Epithelial cell of prostate (primary cell): ENCODE data around the gene SBNO2.
A peak's percentile ranks its signal among the peaks of the same experiment; 100 is the strongest.

Experiments used
- DNase-seq: peaks from one replicate; pipeline ENCODE4 v3.0.0-alpha.2; 2011; ENCODE audit warnings: low read depth, low spot score
- H3K27ac ChIP-seq: fragments of 450-650 bp; 2 replicates; pipeline ENCODE4 v1.5.1; 2017; ENCODE audit warnings: mild to moderate bottlenecking

The SBNO2 gene, protein sequence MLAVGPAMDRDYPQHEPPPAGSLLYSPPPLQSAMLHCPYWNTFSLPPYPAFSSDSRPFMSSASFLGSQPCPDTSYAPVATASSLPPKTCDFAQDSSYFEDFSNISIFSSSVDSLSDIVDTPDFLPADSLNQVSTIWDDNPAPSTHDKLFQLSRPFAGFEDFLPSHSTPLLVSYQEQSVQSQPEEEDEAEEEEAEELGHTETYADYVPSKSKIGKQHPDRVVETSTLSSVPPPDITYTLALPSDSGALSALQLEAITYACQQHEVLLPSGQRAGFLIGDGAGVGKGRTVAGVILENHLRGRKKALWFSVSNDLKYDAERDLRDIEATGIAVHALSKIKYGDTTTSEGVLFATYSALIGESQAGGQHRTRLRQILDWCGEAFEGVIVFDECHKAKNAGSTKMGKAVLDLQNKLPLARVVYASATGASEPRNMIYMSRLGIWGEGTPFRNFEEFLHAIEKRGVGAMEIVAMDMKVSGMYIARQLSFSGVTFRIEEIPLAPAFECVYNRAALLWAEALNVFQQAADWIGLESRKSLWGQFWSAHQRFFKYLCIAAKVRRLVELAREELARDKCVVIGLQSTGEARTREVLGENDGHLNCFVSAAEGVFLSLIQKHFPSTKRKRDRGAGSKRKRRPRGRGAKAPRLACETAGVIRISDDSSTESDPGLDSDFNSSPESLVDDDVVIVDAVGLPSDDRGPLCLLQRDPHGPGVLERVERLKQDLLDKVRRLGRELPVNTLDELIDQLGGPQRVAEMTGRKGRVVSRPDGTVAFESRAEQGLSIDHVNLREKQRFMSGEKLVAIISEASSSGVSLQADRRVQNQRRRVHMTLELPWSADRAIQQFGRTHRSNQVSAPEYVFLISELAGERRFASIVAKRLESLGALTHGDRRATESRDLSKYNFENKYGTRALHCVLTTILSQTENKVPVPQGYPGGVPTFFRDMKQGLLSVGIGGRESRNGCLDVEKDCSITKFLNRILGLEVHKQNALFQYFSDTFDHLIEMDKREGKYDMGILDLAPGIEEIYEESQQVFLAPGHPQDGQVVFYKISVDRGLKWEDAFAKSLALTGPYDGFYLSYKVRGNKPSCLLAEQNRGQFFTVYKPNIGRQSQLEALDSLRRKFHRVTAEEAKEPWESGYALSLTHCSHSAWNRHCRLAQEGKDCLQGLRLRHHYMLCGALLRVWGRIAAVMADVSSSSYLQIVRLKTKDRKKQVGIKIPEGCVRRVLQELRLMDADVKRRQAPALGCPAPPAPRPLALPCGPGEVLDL (N-terminal part only)

DNA sequence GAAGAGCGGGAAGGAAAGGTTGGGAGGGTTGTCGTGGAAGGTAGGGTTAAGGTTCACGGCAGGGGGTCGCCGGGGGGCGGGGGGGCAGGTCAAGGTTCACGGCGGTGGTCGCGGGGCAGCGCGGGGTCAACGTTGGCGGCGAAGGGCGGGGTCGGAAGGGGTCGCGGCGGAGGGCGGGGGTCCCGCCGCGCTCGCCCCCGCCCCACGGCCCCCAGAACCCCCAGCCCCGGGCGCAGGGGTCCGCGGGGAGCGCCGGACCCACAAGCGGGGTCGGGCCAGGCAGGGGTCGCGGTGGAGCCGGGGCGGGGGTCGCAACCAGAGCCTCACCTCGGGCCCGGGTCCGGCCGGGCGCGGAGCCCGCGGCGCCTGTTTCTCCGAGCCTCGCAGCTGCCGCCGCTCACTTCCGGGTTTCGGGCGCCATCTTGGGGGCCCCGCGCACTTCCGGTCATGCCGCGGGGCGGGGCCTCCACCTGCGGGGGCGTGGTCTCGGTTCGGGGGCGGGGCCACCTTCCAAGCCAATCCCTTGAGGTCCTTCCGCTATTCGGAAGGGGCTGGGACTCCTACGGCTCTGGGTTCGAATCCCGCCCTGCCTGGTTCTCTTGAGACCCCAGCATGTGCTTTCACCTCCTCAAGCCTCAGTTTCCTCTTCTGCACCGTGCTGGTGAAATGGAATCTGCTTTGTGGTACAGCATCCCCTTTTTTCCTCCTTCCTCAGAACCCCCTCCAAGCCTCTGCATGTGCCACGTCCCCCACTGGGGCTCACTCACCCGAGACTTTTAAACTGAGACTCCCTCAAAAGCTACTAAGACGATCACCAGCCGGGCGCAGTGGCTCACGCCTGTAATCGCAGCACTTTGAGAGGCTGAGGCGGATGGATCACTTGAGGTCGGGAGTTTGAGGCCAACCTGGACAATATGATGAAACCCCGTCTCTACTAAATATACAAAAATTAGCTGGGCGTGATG is at the start of gene SBNO2:
TSS of gene SBNO2 (minus strand) at position 424 of the 965 bp plus-strand sequence. CDS start 19,992 bp downstream, outside the sequence.
- peak within 1 kb of the TSS; percentile 97 for H3K27ac ChIP-seq
- no peak for DNase-seq

DNA sequence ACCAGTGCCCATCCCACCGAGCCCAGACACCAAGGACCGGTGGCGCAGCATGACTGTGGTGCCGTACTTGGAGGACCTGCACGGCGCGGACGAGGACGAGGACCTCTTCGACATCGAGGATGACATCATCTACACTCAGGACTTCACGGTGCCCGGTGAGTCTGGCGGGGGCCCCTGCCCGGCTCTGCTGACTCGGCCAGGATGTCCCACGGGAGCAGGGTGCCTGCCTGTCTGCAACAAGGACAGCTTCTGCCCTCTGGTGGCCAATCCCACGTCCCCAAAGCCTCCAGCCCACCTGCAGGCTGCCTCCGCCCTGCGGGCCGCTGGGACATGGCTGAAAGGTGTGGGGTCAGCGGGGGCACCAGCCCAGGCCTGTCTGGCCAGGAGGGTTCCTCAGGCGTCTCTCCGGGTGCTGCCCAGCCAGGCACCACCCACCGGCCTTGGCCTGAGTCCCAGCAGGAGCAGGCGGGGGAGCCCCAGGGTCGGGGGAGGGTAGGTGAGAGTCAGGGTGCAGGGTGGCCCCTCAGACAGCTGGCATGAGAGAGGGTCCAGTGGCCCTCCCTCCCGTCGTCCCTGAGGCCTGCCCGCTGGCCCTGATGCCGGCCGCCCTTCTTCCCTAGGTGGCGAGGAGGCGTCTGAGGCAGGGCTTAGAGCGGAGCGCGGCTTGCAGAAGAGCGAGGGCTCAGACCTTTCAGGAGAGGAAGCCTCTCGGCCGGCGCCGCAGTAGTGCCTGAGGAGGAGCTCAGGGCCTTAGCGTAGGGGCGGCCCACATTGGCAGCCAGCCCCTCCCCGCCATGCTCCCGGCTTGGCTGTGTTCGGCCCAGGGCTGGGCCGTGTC is 49.2 kb upstream of the SBNO2 start:
- no peak overlapping the region for H3K27ac ChIP-seq
- DNase-seq: no peak

DNA sequence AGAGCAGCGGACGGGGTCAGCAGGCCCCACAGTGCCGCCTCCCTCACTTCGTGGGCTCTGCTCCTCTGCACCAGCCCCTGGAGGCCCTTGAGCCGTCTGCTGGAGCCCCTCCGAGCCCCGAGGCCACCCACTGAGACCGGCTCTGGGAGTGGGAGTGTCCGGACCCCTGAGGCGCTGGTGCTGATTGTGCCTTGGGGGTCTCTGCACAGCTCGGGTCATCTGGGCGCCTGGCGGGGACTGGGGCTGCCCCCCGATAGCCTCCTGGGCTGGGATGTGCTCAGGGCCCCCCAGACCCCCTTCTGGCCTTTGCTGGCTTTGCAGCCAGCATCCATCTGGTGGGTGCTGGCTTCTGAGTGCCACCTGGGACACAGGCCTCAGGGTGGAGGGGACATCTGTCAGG is 48.3 kb upstream of the SBNO2 start:
- no peak overlapping the region for H3K27ac ChIP-seq
- no peak for DNase-seq

DNA sequence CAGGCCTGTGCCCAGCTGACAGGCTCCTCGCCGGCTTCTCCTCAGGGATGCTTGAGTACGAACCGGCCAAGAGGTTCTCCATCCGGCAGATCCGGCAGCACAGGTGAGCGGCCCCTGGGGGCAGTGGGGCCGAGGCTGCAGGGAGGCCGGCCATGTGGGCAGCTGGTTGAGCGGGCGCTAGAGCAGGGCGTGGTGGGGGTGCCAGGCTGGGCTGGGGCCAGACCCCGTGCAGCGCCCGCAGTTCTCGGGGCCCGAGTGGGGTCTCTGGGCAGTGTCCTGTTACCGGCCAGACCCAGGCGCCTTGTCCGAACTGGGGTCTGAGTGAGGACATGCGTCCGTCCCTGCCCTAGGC is 47.8 kb upstream of the SBNO2 start:
- no peak for DNase-seq
- H3K27ac ChIP-seq: no peak overlapping the region

DNA sequence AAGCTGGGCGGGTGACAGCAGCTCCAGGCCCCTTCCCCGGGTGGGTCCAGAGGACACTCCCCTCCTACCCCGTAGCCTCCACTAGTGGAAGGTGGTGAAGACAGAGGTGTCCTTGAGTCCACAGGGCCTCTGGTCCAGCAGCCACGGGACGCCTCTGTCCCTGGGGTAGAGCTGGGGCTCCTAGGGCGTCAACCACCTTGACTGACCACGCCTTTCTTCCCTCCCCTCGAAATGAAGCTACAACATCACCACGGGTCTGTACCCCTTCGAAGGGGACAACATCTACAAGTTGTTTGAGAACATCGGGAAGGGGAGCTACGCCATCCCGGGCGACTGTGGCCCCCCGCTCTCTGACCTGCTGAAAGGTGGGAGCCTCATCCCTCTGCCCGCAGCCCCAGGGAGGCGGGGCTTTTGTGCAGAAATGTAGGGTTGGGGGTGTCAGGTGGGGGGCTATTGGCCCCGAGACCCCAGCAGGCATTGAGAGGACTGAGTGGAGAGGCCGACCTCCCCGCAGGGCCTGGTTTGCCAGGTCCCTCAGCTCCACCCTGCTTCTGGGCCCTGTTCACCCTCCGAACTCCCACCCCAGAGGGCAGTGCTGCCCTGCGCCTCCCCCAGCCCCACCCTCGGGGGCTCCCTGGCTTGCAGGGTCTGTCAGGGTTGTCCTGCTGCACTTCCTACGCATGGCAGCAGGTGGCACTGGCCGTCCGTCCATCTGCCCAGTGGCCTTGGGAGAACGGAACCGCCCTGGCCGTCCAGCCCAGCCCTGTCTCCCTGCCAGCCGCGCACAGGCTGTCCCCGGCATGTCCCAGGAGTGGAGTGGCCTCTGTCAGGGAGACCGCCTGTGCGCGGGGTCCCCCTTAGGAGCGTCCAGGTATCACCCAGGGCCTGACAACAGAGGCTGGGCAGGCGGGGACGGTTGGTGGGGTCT is 47.2 kb upstream of the SBNO2 start:
- DNase-seq: no peak
- no peak overlapping the region for H3K27ac ChIP-seq

DNA sequence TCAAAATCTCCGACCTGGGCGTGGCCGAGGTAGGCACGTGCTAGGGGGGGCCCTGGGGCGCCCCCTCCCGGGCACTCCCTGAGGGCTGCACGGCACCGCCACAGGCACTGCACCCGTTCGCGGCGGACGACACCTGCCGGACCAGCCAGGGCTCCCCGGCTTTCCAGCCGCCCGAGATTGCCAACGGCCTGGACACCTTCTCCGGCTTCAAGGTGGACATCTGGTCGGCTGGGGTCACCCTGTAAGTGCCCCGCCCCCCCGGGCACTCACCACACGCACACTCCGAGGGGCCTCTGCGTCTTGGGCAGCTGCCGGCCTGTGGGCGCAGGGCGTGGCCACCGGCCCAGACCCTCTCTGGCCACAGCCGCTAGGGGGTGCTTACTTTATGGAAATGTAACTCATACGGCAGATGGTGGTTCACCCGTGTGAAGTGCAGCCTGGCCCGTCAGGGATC is 46.4 kb upstream of the SBNO2 start:
- no peak overlapping the region for H3K27ac ChIP-seq
- no peak for DNase-seq

DNA sequence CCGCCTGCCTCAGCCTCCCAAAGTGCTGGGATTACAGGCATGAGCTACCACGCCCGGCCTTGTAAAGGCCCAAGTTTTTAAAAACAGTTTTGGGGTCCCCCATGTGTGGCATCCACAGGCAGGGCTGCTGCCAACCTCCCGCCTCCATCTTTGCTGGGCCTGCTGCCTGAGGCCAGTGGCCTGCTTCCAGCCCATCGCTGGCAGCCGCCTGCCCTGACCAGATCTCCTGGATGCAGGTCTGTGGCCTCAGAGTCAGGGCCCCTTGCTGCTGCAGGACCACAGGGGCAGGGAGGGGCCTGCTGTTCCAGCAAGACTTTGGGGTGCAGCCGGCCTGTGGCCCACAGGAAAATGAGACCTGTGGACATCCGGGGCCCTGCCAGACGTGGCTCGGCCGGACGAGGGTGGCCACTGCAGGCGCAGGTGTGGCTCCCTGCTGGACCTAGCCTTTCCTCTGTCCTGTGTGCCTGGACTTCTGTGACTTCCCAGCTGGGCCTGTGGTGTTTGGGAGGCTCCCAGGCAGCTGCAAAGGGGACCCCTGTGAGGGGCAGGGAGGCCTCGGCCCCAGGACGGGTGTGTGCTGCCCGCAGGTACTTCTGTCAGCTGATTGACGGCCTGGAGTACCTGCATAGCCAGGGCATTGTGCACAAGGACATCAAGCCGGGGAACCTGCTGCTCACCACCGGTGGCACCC is 45.9 kb upstream of the SBNO2 start:
- DNase-seq: no peak
- H3K27ac ChIP-seq: no peak overlapping the region

DNA sequence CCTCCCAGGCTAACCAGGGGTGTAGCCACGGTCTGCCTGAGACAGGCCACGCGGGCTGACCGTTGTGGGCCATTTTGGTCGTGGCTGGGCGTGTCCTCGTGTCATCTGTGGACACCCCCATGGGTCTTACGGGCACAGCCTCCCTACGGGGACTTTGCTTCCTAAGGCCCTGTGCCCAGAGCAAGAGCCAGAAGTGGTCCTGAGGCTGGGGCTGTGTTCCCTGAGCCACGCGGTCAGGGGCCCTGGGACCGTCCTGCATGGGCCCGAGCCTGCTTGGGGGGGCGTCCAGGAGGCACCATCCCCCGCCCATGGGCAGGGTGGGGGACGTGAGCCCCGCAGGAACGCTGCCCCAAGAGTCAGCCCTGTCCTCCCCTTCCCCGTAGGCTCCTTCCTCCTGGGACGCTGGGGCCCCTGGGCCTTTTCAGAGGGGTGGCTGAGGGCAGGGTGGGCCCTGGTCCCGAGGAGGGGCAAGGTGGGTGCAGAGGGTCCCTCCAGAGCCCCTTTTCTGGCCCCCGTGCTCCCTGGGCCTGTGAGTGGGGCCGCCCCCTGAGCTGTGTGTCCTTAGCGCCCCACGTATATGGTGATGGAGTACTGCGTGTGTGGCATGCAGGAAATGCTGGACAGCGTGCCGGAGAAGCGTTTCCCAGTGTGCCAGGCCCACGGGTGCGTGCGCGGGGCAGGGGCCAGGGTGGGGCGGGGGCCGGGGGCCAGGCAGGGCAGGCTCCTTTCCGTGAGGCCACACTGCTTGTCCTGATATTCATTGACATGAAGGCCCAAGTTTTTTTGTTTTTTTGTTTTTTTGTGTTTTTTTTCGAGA is 44.9 kb upstream of the SBNO2 start:
- DNase-seq: no peak
- no peak overlapping the region for H3K27ac ChIP-seq

DNA sequence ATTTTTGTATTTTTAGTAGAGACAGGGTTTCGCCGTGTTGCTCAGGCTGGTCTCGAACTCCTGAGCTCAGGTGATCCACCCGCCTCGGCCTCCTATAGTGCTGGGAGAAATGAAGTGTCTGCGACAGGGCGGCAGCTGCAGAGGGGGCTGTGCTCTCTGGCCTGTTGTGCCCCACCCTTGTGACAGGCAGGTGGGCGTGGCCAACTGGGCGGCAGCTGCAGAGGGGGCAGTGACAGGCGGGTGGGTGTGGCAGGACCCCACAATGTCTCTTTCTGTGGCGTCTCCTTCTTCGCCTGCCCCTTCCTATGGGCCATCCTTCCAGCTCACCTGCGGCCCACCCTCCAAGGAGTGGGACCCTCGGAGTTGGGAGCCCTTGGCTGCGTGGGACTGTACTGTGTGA is 43.3 kb upstream of the SBNO2 start:
- no peak overlapping the region for H3K27ac ChIP-seq
- DNase-seq: no peak

DNA sequence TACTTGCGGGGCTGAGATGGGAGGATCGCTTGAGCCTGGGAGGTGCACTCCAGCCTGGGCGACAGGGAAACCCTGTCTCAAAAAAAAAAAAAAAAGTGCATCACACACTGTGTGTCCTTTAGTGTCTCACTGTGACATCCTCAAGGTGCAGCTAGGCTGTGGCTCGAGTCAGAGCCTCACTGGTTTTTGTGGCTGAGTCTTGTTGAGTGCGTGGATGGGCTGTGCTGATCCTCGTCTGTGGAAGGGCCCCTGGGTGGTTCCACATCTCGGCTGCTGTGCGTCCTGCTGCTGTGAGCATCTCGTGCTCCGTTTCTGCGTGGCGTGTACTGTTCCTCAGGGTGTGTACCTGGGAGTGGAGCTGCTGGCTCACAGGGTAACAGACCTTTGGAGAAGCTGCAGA is 42.7 kb upstream of the SBNO2 start:
- H3K27ac ChIP-seq: peak overlapping the region; percentile 97
- DNase-seq: no peak

DNA sequence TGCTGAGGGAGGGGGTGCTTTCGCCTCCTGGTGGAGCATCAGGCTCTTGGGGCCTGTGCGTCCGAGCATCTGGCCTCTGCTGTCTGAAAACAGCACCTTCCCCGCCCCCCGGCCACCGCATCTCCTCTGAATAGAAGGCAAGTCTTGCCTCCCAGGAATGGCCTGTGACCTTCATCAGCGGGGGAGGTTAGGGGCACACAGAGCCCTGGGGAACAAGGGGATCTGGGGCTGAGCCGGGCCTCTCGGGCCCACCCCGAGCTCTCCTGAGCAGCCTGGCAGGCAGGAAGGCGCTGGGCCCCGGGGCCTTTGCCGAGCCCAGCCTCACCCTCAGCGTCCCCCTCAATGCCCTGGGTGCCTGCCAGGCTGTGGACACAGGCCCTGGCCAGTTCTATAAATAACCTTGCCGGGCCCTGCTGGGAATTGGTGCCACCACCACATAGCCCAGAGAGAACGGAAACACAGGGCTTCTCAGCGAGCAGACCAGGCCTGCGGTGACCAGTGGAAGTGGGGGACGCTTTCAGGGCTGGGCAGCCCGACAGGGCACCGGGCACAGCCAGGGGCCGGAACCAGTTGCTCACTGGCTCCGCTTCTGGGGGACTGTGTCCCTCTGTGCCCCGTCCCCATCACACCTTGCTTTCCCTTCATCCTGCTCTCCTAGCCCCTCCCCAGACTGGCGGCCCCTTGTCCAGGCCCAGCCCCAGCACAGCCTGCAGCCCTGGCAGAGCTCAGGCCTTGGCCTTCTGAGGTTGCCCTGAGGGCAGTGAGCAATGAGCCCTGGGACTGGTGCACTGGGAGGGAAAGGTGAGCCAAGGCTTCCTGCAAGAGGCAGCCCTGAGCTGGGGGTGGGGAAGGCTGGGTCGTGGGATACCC is 41.0 kb upstream of the SBNO2 start:
- H3K27ac ChIP-seq: peak overlapping the region; percentile 97
- no peak for DNase-seq

DNA sequence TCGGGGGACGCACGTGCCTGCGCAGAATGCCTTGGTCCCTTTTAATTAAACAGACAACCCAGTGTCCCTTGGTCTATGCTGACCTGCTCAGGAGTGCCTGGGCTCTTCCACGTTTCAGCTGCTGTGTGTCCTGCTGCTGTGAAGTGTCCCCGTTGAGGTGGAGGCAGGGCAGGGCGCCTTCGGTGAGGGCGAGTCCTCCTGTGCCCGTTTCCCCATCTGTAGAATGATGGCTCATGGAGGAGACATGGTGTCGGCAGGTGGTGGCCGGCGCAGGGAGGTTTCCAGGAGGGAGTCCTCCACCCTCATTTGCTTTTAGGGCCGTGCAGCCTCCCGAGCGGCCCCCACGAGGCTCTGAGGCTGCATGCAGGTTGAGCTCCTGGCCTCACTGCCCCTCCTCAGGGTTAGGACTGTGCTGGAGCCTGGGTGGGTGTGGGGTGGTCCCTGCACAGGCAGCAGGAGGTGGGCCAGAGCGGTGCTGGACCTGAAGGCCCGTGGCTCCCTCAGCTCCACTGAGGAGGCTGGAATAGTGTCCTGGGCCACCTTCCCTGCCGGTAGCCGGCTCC is 40.3 kb upstream of the SBNO2 start:
- no peak for DNase-seq
- H3K27ac ChIP-seq: peak overlapping the region; percentile 97

DNA sequence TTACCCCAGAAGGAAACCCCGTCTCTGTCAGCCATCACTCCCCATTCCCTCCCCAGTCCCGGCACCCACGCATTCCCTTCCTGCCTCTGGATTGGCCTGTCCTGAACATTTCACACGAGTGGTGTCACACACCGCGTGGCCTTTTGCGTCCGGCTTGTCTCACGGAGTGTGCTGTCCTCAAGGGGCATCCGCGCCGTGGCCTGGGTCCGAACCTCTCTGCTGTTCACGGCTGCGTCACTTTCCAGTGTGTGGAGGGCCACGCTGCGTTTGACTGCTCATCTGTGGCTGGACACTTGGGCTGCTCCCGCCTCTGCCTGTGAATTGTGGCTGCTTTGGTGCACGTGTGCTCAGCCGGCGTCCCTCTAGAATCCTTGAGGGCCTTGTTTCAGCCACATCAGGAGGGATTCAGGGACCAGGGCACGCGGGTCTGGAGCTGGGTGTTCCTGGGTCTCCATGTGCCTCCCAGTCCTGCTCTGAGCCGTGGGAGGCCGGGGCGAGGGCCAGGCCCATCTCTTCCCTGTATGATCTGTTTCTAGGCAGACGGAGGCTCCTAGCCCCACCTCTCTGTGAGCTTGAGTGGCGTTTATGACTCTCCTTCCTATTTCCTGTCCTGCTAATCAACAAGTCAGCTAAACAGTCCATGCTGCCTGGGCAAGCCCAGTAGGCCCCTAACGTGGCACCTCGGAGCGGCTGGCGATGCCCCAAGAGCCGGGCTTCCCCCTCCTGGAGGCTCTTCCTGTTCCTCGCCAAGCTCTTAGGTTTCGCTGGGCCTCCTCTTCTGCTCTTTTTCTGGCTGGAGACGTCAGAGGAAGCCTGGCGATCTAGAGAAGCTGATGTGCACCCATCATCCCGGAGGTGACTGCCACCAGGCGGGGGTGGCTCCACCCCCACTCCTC is 39.6 kb upstream of the SBNO2 start:
- peak overlapping the region; percentile 97 for H3K27ac ChIP-seq
- peak; percentile 89 for DNase-seq
